Activated CD4-positive, alpha-beta memory T cell treated with anti-CD3 and anti-CD28 coated beads for 36 hours (primary cell): ENCODE results near the gene TIAL1. TPM values are rescaled to one million over a fixed set of nuclear protein-coding genes. Genes with fewer than 3 reads are reported as not detected.

Experiments
- CTCF ChIA-PET: fragments of 350-600 bp; sonication (Branson Sonifier 250); formaldehyde crosslinking; loops from one replicate; lab custom pipeline; 2021; ENCODE audit warnings: antibody characterized with exemption, inconsistent platforms; lab: Charles Lee
- POLR2A ChIA-PET: fragments of 350-600 bp; sonication (Branson Sonifier 250); formaldehyde crosslinking; loops from one replicate; lab custom pipeline; 2021; ENCODE audit warnings: antibody characterized with exemption; lab: Charles Lee
- DNase-seq: peaks from one replicate; pipeline ENCODE4 v3.0.0-alpha.2; 2020
- H3K27ac Mint-ChIP-seq: one replicate; pipeline ENCODE4 v1.8.0; 2021; ENCODE audit warnings: mixed read lengths
- H3K27me3 Mint-ChIP-seq: one replicate; pipeline ENCODE4 v1.8.0; 2021; ENCODE audit warnings: mixed read lengths
- H3K36me3 Mint-ChIP-seq: one replicate; pipeline ENCODE4 v1.8.0; 2021; ENCODE audit warnings: mixed read lengths
- H3K4me1 Mint-ChIP-seq: one replicate; pipeline ENCODE4 v1.8.0; 2021; ENCODE audit warnings: low read depth, mixed read lengths
- H3K4me3 Mint-ChIP-seq: one replicate; pipeline ENCODE4 v1.8.0; 2021; ENCODE audit warnings: mild to moderate bottlenecking, mixed read lengths
- H3K9me3 Mint-ChIP-seq: one replicate; pipeline ENCODE4 v1.8.0; 2021; ENCODE audit warnings: mixed read lengths
- intact Hi-C: fragments of 100-400 bp; cut with micrococcal nuclease; formaldehyde crosslinking; loops from one replicate; pipeline ENCODE4 v1.15.1; 2023
- total RNA-seq, 2 experiments: library from RNA; stranded (reverse); gene quantifications; one replicate each; pipeline ENCODE4 v1.2.3, GENCODE V29; 2021

Gene TIAL1
- total RNA-seq, 2 experiments from 2014 or later: 177 TPM

GRCh38 chr10:119543814-119544642 lies 52.7 kb downstream of the TIAL1 start:
- H3K27ac Mint-ChIP-seq: peak overlapping the region; percentile 87
- H3K27me3 Mint-ChIP-seq: no peaks in the 10 kb centered on the region
- ChIA-PET CTCF (interaction anchor here (0.7 to 2.8 kb wide), 19 partner anchors 12 to 379 kb away, joined by 3 to 26 read pairs (median 3); partner anchors contain the start of genes BAG3 and GRK5), POLR2A (interaction anchor here (1.1 to 2.9 kb wide), 6 partner anchors 27 to 345 kb away, joined by 4 to 20 read pairs (median 6); partner anchors contain the start of genes BAG3 and GRK5)
- H3K36me3 Mint-ChIP-seq: peaks cover 5% of the 10 kb centered on the region
- no peak for DNase-seq
- no peaks in the 10 kb centered on the region for H3K9me3 Mint-ChIP-seq
- intact Hi-C loops: loop anchor here (1.0 to 5.0 kb wide), 7 partner anchors 33 to 792 kb away; partner anchors contain the start of genes CACUL1, INPP5F and PRDX3
- H3K4me1 Mint-ChIP-seq: peaks cover 25% of the 10 kb centered on the region
- H3K4me3 Mint-ChIP-seq: peak overlapping the region; percentile 81

- H3K4me1 Mint-ChIP-seq: peaks cover 33% of the 10 kb centered on the region
- H3K27ac Mint-ChIP-seq: peak overlapping the region; percentile 87
- H3K27me3 Mint-ChIP-seq: no peaks in the 10 kb centered on the region
- H3K36me3 Mint-ChIP-seq: peaks cover 5% of the 10 kb centered on the region
- ChIA-PET CTCF (interaction anchor here (0.7 to 2.8 kb wide), 22 partner anchors 11 to 378 kb away, joined by 3 to 26 read pairs (median 4); partner anchors contain the start of genes BAG3 and GRK5), POLR2A (interaction anchor here (0.6 to 2.9 kb wide), 15 partner anchors 16 to 788 kb away, joined by 3 to 20 read pairs (median 4); partner anchors contain the start of genes BAG3, CACUL1, GRK5 and INPP5F)
- peak; percentile 79 for DNase-seq
- intact Hi-C loops: loop anchor here (1.0 to 5.0 kb wide), 8 partner anchors 34 to 791 kb away; partner anchors contain the start of genes CACUL1, INPP5F and PRDX3
- H3K4me3 Mint-ChIP-seq: peak overlapping the region; percentile 81
- no peaks in the 10 kb centered on the region for H3K9me3 Mint-ChIP-seq
These were observed 53.6 kb downstream of the TIAL1 start for GRCh38 chr10:119542988-119543813.

GRCh38 chr10:119542357-119542987 lies 54.3 kb downstream of the TIAL1 start, which contains the start of gene RGS10:
TSS of gene RGS10 (minus strand) at chr10:119542719. CDS start at chr10:119542638, 81 bp downstream.
- DNase-seq: peak; percentile 89
- Mint-ChIP-seq H3K27me3 (no peaks in the 10 kb centered on the region), H3K4me3 (peak within 1 kb of the TSS; percentile 81), H3K9me3 (no peaks in the 10 kb centered on the region), H3K27ac (peak within 1 kb of the TSS; percentile 87), H3K36me3 (peaks cover 6% of the 10 kb centered on the region), H3K4me1 (peaks cover 41% of the 10 kb centered on the region)
- intact Hi-C loops: loop anchor here (1.0 to 5.0 kb wide), 7 partner anchors 34 to 790 kb away; partner anchors contain the start of genes CACUL1, INPP5F and PRDX3
- ChIA-PET CTCF (interaction anchor here (0.7 to 2.8 kb wide), 15 partner anchors 15 to 378 kb away, joined by 3 to 26 read pairs (median 5); partner anchors contain the start of gene GRK5), POLR2A (interaction anchor here (0.6 to 2.9 kb wide), 14 partner anchors 15 to 787 kb away, joined by 3 to 20 read pairs (median 4); partner anchors contain the start of genes BAG3, CACUL1, GRK5 and INPP5F)

DNA sequence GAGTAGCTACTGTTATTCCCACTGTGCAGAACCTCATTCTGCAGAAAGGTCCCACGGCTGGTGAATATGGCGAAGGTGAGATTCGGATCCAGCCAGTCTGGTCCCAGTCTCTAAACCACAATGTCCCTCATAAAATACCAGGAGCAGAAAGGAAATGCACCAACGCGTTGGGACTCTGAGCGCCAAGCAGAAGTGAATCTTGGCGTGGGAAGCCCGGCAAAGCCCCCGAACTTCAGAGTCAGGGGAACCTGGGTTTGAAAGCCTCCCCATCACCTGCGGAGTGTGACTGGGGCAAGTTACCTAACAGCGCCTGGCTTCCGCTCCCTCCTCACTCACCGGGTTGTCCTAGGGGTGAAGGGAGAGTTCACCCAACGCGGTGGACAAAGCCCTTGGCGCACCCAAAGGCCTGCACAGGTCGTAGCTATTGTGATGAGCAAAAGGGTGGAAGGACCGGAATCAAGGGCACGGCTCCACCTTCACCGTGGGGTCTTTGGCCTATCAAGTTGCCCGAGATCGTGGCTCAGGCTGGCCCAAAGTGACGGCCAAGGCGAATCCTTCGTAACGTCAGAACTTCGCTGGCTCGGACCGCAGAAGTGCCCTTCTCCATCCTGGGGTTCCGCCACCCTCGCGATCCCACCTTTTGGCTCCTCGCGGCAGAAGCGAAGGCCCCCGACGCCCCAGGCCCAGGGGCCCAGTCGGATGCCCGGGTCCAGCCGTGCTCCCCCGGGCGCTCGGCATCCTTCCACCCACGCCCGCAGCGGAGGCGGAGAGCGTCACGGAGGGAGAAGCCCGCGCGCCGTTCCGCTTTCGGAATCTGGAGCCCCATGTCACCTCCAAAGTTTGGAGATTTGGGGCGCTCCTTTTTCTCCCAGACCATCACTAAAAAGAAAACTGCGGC lies 55.1 kb downstream of the TIAL1 start:
- intact Hi-C loops: loop anchor here (1.0 to 5.0 kb wide), 11 partner anchors 25 to 789 kb away; partner anchors contain the start of genes CACUL1, INPP5F and PRDX3
- Mint-ChIP-seq H3K4me1 (peaks cover 47% of the 10 kb centered on the region), H3K27ac (peak overlapping the region; percentile 85), H3K4me3 (peak overlapping the region; percentile 79), H3K27me3 (no peaks in the 10 kb centered on the region), H3K36me3 (peaks cover 8% of the 10 kb centered on the region), H3K9me3 (no peaks in the 10 kb centered on the region)
- ChIA-PET POLR2A (interaction anchor here (0.9 to 2.9 kb wide), 13 partner anchors 14 to 787 kb away, joined by 3 to 20 read pairs (median 4); partner anchors contain the start of genes BAG3, CACUL1, GRK5 and INPP5F), CTCF (interaction anchor here (1.2 to 2.8 kb wide), 8 partner anchors 24 to 342 kb away, joined by 5 to 26 read pairs (median 10); partner anchors contain the start of gene GRK5)
- peak; percentile 77 for DNase-seq

GRCh38 chr10:119541046-119541445 lies 55.7 kb downstream of the TIAL1 start:
- Mint-ChIP-seq H3K9me3 (no peaks in the 10 kb centered on the region), H3K4me3 (peak overlapping the region; percentile 79), H3K27ac (peak overlapping the region; percentile 85), H3K36me3 (peaks cover 8% of the 10 kb centered on the region), H3K4me1 (peaks cover 53% of the 10 kb centered on the region), H3K27me3 (no peaks in the 10 kb centered on the region)
- DNase-seq: peak; percentile 51
- POLR2A ChIA-PET: interaction anchor here (0.9 to 2.9 kb wide), 3 partner anchors 23 to 55 kb away, joined by 3 to 20 read pairs (median 17); no protein-coding TSS in a partner anchor
- CTCF ChIA-PET: interaction anchor here (0.6 to 2.5 kb wide), 5 partner anchors 11 to 185 kb away, joined by 3 to 26 read pairs (median 4); partner anchors contain the start of gene INPP5F
- intact Hi-C loops: loop anchor here (1.0 to 5.0 kb wide), 8 partner anchors 25 to 789 kb away; partner anchors contain the start of genes CACUL1, INPP5F and PRDX3

DNA sequence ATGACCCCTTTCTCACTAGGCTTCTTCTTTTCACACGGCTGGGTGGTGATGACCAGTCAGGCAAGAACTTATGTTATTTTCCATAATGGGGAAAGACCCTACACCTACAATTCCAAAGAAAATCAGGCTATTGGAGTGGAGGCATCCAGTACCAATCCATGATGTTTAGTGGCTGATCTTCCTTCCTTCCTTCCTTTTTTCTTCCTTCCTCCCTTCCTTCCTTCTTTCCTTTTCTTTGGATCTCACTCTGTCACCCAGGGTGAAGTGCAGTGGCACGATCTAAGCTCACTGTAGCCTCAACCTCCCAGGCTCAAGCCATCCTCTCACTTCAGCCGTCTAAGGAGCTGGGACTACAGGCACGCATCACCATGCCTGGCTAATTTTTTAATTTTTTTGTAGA lies 56.7 kb downstream of the TIAL1 start:
- intact Hi-C loops: loop anchor here (2.0 to 5.0 kb wide), 5 partner anchors 187 to 788 kb away; partner anchors contain the start of genes CACUL1, INPP5F and PRDX3
- peaks cover 13% of the 10 kb centered on the region for H3K36me3 Mint-ChIP-seq
- no peaks in the 10 kb centered on the region for H3K9me3 Mint-ChIP-seq
- H3K4me3 Mint-ChIP-seq: peak overlapping the region; percentile 79
- DNase-seq: no peak
- H3K27me3 Mint-ChIP-seq: no peaks in the 10 kb centered on the region
- POLR2A ChIA-PET: interaction anchor here (0.7 to 2.7 kb wide), 2 partner anchors 22 to 44 kb away, joined by 4 to 17 read pairs; no protein-coding TSS in a partner anchor
- peaks cover 63% of the 10 kb centered on the region for H3K4me1 Mint-ChIP-seq
- CTCF ChIA-PET: interaction anchor here (0.8 to 1.3 kb wide), 2 partner anchors 10 to 13 kb away, joined by 3 to 4 read pairs; no protein-coding TSS in a partner anchor
- peak overlapping the region; percentile 63 for H3K27ac Mint-ChIP-seq

DNA sequence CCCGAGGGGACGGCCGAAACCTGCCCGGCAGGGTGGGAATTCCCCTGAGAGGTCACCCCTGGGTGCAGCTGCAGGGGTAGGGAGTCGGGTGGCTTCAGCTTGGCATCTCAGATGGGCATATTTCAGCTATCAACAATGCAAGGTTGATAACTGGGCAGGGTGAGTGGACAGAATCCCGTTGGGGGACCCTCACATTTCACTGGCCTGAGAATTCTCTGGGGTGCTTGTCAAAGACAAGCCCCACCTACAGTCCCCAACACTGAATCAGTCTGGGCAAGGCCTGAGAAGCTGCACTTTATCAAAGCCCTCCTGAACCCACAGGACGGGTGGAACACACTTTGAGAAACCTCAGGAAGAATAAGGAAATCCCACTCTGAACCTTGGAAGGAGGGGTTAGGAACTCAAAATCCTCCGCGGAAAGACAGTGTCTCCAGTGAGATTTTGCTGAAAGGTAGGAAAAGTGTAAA lies 57.4 kb downstream of the TIAL1 start:
- ChIA-PET POLR2A (interaction anchor here (0.7 to 2.7 kb wide), 2 partner anchors 22 to 43 kb away, joined by 4 to 17 read pairs; no protein-coding TSS in a partner anchor), CTCF (interaction anchor here (0.6 kb wide), 1 partner anchor 23 kb away, joined by 3 read pairs; no protein-coding TSS in a partner anchor)
- peak; percentile 47 for DNase-seq
- no peaks in the 10 kb centered on the region for H3K27me3 Mint-ChIP-seq
- H3K4me3 Mint-ChIP-seq: peak overlapping the region; percentile 69
- H3K9me3 Mint-ChIP-seq: no peaks in the 10 kb centered on the region
- intact Hi-C loops: no loop called here
- peaks cover 15% of the 10 kb centered on the region for H3K36me3 Mint-ChIP-seq
- peak overlapping the region; percentile 84 for H3K27ac Mint-ChIP-seq
- H3K4me1 Mint-ChIP-seq: peaks cover 67% of the 10 kb centered on the region

GRCh38 chr10:119538632-119539358 lies 58.0 kb downstream of the TIAL1 start:
- DNase-seq: peak; percentile 77
- Mint-ChIP-seq H3K9me3 (no peaks in the 10 kb centered on the region), H3K4me1 (peaks cover 68% of the 10 kb centered on the region), H3K27me3 (no peaks in the 10 kb centered on the region), H3K36me3 (peaks cover 15% of the 10 kb centered on the region), H3K4me3 (peak overlapping the region; percentile 69), H3K27ac (peak overlapping the region; percentile 84)
- ChIA-PET POLR2A (interaction anchor here (0.8 to 2.7 kb wide), 2 partner anchors 21 to 29 kb away, joined by 5 to 17 read pairs; no protein-coding TSS in a partner anchor), CTCF (interaction anchor here (0.6 to 1.7 kb wide), 4 partner anchors 8 to 24 kb away, joined by 3 to 4 read pairs (median 4); no protein-coding TSS in a partner anchor)
- intact Hi-C loops: no loop called here
